HepG2 (cell line): Measurements from ENCODE around the gene ARL3. TPM values are rescaled to one million over a fixed set of nuclear protein-coding genes. Genes with fewer than 3 reads are reported as not detected.

ENCODE experiments used
- ATF4 ChIP-seq, 2 experiments: fragments of 450-650 bp in 1 of 2; sonication (generic) in 1 of 2; formaldehyde crosslinking; IDR thresholded peaks; 2 replicates each; pipeline versions ENCODE4 v1.5.0 to v1.8.0; 2020 to 2022; ENCODE audit warnings: mild to moderate bottlenecking in 1 of 2, missing genetic modification reagents in 1 of 2
- FOSL2 ChIP-seq: sonication (generic); formaldehyde crosslinking; IDR thresholded peaks from 2 replicates; pipeline ENCODE4 v1.4.0; 2020; ENCODE audit warnings: missing genetic modification reagents
- HNF1A ChIP-seq, 2 experiments: sonication (generic) in 1 of 2; formaldehyde crosslinking in 1 of 2; IDR thresholded peaks; 2 replicates each; pipeline versions ENCODE4 v1.4.0 to v1.6.1; 2016 to 2020; ENCODE audit warnings: borderline replicate concordance in 1 of 2, low read depth in 1 of 2, mild to moderate bottlenecking in 1 of 2, missing genetic modification reagents in 1 of 2
- JUND ChIP-seq: sonication (generic); formaldehyde crosslinking; IDR thresholded peaks from 2 replicates; pipeline ENCODE4 v1.8.0; 2022; ENCODE audit warnings: mild to moderate bottlenecking, missing genetic modification reagents
- PTBP1 ChIP-seq: fragments of 200-400 bp; formaldehyde crosslinking; IDR thresholded peaks from 2 replicates; pipeline ENCODE4 v1.6.1; 2018; ENCODE audit warnings: low read length, low read depth; ENCODE audit not compliant: poor library complexity, severe bottlenecking
- RAD21 ChIP-seq: fragments of 450-650 bp; formaldehyde crosslinking; IDR thresholded peaks from 2 replicates; pipeline ENCODE4 v1.5.0; 2020; ENCODE audit warnings: mild to moderate bottlenecking
- SALL1 ChIP-seq: sonication (generic); formaldehyde crosslinking; IDR thresholded peaks from 2 replicates; pipeline ENCODE4 v1.8.0; 2022; ENCODE audit warnings: mild to moderate bottlenecking, missing genetic modification reagents
- U2AF1 ChIP-seq: fragments of 200-400 bp; formaldehyde crosslinking; optimal IDR thresholded peaks from 2 replicates; pipeline ENCODE3; 2017; ENCODE audit warnings: mild to moderate bottlenecking, low read depth, low read length
- ZBTB14 ChIP-seq: sonication (generic); formaldehyde crosslinking; IDR thresholded peaks from 2 replicates; pipeline ENCODE4 v1.4.0; 2020; ENCODE audit warnings: missing genetic modification reagents
- ZKSCAN5 ChIP-seq: sonication (generic); formaldehyde crosslinking; IDR thresholded peaks from 2 replicates; pipeline ENCODE4 v1.5.1; 2020; ENCODE audit warnings: mild to moderate bottlenecking, missing genetic modification reagents
- ZNF296 ChIP-seq: sonication (generic); formaldehyde crosslinking; conservative IDR thresholded peaks from 2 replicates; pipeline ENCODE4 v1.5.0; 2020; ENCODE audit warnings: mild to moderate bottlenecking, missing genetic modification reagents
- ZNF563 ChIP-seq: sonication (generic); formaldehyde crosslinking; IDR thresholded peaks from 2 replicates; pipeline ENCODE4 v1.8.0; 2022; ENCODE audit warnings: mild to moderate bottlenecking, moderate library complexity, missing genetic modification reagents
- ZNF609 ChIP-seq: sonication (generic); formaldehyde crosslinking; IDR thresholded peaks from 2 replicates; pipeline ENCODE4 v1.4.0; 2020; ENCODE audit warnings: mild to moderate bottlenecking, missing genetic modification reagents, borderline replicate concordance
- ZNF747 ChIP-seq: sonication (generic); formaldehyde crosslinking; IDR thresholded peaks from 2 replicates; pipeline ENCODE4 v1.8.1; 2023; ENCODE audit warnings: missing genetic modification reagents, mild to moderate bottlenecking, borderline replicate concordance
- ZNF761 ChIP-seq: sonication (generic); formaldehyde crosslinking; conservative IDR thresholded peaks from 2 replicates; pipeline ENCODE4 v1.4.0; 2020; ENCODE audit warnings: mild to moderate bottlenecking, missing genetic modification reagents
- ZNF777 ChIP-seq: sonication (generic); formaldehyde crosslinking; IDR thresholded peaks from 2 replicates; pipeline ENCODE4 v1.4.0; 2020; ENCODE audit warnings: missing genetic modification reagents
- polyA plus RNA-seq, 8 experiments: library from polyadenylated mRNA; depleted of rRNA in 3 of 8; stranded (reverse) in 7 of 8; unstranded in 1 of 8; fragments of >200 nt; fragmentation: Illumina TruSeq in 4 of 8; extraction: Trizol in 4 of 8; gene quantifications; 2 replicates each; pipeline versions ENCODE4 v1.2.1 to v1.2.3, GENCODE V29; 2011 to 2016; ENCODE audit warnings: low read depth in 4 of 8, missing spikeins in 1 of 8, mixed read lengths in 1 of 8; ENCODE audit not compliant: insufficient read depth in 1 of 8
- total RNA-seq, 5 experiments: library from RNA; depleted of rRNA; stranded (reverse); fragments of >200 nt; fragmentation: Illumina TruSeq; extraction: Trizol; gene quantifications; 2 replicates each; pipeline ENCODE4 v1.2.3, GENCODE V29; 2016; ENCODE audit warnings: low read depth in 1 of 5

ARL3 gene
- total and polyA plus RNA-seq, 2 of the 13 experiments (the other 11 are each of a cell fraction or from before 2014, with no cell fraction given): 5.2 to 6.6 TPM

GRCh38 chr10:102645741-102646609 lies 68.2 kb downstream of the ARL3 start (continued):
- TF ChIP-seq HNF1A (IDR thresholded peaks at IDR 0.05; ENCODE audit: low read depth) (no peak), HNF1A (CRISPR knock-in tag; IDR thresholded peaks at IDR 0.05; ENCODE audit: borderline replicate concordance) (0 out of 2 replicates have a peak, but pooled peaks have one; percentile 7), ZNF747 (CRISPR knock-in tag) (0 out of 2 replicates have a peak, but pooled peaks have one; percentile 22), ZNF296 (CRISPR knock-in tag) (peak; percentile 70; the same call in 1 of the 2 replicates), ATF4 (CRISPR knock-in tag; IDR thresholded peaks at IDR 0.05) (peak in 1 of 2 experiments; percentile 56; a peak in 1 of 4 replicates), RAD21 (CRISPR knock-in tag) (0 out of 2 replicates have a peak, but pooled peaks have one; percentile 20), ZKSCAN5 (CRISPR knock-in tag) (no peak), SALL1 (CRISPR knock-in tag) (no peak; the same call in 1 of the 2 replicates), ZNF777 (CRISPR knock-in tag) (no peak), ZNF609 (0 out of 2 replicates have a peak, but pooled peaks have one; percentile 0), ZNF563 (peak; percentile 41; the same call in 1 of the 2 replicates), JUND (0 out of 2 replicates have a peak, but pooled peaks have one; percentile 18), ZBTB14 (CRISPR knock-in tag) (no peak), U2AF1 (no peak), FOSL2 (CRISPR knock-in tag) (peak; percentile 87), ZNF761 (CRISPR knock-in tag) (no peak), PTBP1 (no peak)
